Activated CD4-positive, CD25-positive, alpha-beta regulatory T cell (primary cell): Measurements from ENCODE around the gene NUP98.
A peak's percentile ranks its signal among the peaks of the same experiment; 100 is the strongest.
"Not testable (repeated sequence)": the region's sequence is repeated elsewhere in the genome, so short reads cannot be mapped to it uniquely, and the experiment has no call there.

Source experiments
- DNase-seq, 4 experiments: peaks; one replicate each; lab custom pipeline; 2025; lab: John Stamatoyannopoulos, UW

NUP98 gene

DNA sequence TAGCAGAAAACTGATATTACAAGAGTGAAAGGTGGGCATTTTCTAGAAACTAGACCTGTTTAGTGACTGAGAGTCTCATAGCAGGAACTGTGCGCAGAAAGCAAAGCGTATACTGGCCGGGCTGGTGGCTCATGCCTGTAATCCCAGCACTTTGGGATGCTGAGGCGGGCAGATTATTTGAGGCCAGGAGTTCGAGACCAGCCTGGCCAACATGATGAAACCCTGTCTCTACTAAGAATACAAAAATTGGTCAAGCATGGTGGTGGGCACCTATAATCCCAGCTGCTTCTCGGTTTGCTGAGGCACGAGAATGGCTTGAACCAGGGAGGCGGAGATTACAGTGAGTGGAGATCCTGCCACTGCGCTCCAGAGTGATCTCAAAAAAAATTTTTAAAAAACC, 1.8 kb upstream of the NUP98 start:
- DNase-seq: no peak

DNA sequence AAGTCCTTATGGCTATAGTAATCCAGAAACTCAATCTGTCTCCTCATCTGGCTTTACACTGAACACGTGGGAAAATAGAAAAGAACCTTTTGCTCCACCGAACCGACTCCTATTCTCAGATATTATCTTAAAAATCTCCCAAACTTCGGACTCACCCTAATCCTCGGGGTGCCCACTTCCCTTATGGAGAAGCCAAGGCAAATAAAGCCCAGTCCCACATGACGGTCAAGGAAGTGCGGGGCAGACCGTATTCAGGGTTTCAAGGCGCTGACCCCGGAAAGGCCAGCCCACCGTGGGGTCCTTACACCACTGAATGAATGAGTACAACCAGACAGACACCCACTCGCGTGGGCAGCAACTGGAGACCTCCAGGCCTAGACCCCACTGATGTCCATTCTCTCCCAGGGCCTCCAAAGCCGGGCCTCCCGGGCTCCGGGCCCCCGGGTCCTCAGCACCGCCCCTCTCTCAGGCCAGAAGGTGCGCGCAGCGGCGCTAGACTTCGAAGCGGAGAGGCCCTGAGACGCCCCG, 489 bp downstream of the NUP98 start:
- peak in 1 of 4 experiments; percentile 58 for DNase-seq

DNA sequence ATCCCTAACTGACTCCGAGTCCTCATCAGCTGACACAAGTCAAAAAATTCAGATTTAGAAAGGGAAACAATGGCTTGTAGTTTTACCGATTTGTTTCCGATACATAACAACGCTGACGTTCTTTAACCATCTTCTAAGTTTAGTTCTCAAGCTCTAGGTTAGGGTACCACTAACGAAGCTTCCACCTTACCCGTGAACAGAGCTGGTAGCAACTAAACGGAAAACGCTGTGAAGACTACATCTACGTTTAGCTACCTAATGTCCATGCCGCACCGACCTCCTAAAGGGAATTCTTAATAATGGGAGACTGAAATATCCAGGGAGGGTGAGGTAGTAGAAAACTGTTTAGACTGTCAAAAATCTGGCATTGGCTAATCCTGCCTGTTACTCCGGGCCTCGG, 1.0 kb downstream of the NUP98 start:
- no peak for DNase-seq

DNA sequence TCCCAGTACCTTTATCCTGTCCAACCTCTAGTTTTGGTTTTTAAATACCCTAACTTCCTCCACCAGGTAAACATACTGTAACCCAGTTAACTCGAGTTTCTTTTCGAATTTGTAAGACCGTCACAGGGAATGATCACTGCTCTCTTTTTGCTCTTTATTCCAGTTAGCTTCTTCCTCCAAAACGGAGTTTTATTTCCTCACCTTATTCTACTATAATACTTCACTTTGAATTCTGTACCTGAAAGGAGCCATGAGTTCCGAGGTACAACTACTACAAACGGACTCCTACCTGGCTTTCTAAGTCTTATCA, 1.4 kb downstream of the NUP98 start:
- no peak for DNase-seq

DNA sequence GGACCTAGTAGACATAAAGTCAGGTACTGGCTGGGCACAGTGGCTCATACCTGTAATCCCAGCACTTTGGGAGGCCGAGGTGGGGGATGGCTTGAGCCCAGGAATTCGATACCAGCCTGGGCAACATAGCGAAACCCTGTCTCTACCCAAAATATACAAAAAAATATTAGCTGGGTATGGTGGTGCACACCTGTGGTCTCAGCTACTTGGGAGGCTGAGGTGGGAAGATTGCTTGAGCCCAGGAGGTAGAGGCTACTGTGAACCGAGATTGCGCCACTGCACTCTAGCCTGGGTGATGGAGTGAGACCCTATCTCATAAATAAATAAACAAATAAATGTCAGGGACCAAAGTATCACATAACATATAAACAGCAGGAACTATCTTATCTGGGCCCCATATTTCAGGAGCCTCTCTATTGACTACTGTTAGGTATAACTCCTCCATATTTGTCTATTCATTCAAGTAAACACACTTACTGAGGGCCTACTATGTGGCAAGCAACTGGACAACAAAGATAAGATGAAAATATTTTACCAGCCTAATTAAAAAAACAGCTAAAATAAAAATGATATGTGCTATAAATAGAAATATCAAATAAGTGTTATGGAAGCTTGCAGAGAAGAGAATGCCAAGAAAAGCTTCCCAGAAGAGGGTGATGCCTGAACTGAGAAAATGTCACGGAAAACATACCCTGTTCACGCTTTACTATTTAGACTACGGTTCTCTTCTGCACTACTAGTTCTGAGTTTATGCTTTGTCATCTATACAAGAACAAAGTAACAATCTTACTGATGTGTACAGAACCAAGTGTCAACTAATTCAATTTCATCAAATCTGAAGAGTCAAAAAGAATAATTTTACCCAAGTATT, 2.0 kb downstream of the NUP98 start:
- no peak for DNase-seq

DNA sequence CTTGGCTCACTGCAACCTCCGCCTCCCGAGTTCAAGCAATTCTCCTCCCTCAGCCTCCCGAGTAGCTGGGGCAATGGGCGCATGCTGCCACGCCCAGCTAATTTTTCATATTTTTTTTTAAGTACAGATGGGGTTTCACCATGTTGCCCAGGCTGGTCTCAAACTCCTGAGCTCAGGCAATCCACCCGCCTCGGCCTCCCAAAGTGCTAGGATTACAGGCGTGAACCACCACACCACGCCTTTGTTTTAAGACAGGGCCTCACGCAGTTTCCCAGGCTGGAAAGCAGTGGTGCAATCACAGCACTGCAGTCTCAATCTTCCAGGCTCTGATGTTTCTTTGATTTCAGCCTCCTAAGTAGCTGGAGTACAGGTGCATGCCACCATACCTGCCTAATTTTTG, 3.0 kb downstream of the NUP98 start:
- DNase-seq: not testable (repeated sequence)

DNA sequence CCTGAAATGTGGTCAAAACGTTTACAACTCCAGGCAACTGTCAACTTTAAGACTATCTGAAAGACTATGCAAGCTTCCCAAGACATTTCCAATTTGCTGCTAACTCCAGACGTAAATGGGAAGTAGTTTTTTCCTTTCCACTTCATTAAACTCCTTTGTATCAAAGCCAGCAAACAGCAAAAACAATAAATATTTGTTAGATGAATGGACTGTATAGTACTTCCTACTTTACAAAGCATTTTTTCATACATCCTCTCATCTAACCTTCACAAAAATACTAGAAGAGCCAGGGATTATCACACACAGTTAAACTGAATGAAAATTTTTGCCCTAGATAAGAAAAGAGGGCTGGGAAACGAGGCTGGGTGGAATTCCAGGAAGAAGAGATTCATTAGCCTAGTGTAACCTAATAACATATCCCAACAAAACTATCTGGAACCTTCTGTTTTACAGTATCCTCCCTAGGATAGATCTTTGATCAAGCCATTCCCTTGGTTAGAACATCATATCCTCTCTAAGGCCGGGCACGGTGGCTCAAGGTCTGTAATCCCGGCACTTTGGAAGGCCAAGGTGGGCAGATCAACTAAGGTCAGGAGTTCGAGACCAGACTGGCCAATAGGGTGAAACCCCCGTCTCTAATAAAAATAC, 10.4 kb downstream of the NUP98 start:
- no peak for DNase-seq

DNA sequence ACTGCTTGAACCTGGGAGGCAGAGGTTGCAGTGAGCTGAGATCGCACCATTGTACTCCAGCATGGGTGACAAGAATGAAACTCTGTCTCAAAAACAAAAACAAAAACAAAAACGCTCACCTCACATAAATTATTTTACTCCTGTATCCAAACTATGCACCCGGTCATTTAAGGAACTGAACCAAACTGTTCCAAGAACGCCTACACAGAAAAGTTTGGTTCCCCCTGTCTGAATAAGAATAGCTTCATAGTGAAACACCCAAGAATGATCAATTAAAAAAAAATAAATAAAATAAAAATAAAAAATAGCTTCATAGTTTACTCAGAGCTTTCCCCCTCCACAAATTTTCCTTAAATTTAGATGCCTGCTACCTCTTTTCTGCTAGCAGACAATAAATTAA, 13.7 kb downstream of the NUP98 start:
- no peak for DNase-seq

DNA sequence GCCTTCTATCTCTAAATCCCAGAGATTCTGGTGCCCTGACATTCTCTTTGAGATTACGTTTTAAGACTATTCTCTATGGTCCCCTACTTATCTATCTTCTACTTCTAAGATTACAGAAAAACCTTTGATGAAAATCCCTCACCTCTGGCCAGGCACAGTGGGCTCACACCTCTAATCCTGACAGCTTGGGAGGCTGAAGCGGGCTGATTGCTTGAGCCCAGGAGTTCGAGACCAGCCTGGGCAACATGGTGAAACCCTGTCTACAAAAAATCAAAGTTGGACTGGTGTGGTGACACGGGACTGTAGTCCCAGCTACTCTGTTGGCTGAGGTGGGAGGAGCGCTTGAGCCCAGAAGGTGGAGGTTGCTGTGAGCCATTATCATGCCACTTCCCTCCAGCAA, 14.4 kb downstream of the NUP98 start:
- DNase-seq: no peak

DNA sequence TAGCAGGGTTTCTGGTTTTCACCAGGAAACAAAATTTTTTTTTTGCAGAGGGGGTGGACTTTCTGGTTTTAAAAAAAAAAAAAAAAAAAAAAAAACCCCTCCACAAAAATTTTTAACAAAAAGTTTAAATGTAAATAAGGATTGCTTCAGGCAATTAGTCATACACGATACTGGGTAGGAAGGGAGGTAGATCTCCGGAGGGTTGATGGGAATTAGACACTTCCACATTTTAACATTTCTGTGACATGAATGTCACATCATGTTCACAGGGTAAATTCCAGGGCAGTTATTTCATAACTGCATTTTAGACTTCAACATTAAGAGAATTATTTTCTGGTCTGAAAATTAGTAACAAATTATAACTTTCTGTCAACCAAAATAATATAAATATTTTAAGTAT, 15.9 kb downstream of the NUP98 start:
- no peak for DNase-seq

DNA sequence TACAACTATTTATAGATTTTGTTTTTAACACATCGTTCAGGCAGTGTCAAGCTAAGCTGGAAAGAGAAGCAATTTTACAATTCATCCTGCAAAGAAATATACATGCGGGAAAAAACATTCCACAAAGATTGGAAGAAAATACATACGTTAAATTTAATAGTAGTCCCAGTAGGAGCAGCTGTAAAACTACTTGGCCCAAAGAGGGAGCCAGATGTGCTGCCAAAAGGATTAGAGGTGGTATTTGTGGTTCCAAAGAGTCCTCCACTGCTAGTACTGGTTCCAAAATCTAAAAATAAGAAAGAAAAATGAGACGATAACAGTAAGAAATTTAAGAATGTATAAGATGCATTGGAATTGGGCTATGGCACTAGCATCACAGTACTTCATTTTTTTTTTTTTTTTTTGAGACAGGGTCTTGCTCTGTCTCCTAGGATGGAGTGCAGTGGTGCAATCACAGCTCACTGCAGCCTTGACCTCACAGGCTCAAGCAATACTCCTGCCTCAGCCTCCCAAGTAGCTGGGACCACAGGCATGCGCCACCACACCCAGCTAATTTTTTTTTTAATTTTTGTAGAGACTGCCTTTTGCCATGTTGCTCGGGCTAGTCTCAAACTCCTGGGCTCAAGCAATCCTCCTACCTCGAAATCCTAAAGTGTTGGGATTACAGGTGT, 21.5 kb downstream of the NUP98 start:
- DNase-seq: no peak

DNA sequence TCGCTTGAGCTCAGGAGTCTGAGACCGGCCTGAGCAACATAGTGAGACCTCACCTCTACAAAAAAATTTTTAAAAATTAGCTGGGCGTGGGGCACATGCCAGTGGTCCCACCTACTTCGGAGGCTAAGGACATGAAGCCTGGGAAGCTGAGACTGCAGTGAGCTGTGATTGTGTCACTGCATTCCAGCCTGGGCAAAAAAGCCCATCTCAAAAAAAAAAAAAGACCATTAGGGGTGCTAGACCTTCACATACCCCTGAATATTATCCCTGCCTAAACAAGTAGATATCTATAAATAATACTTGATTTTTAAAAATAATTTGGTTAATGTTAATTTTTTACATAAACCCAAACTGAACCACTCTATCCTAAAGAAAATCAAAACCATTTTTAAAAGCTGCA, 24.2 kb downstream of the NUP98 start:
- DNase-seq: no peak

DNA sequence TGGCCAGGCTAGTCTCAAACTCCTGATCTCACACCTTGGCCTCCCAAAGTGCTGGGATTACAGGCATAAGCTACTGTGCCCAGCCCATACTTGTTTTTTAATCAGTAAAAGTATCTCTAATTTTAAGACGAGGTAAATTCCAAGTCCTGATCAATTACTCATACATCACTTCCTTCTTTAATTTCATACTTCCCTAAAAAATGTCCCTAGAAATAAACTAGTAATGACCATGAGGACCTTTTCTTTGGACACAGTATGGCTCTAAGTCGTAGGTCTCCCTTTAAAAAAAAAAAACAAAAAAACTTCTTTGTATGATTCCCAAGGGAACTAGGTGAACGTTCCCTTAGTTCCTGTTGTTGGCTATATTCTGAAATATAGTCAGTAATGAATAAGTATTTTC, 29.8 kb downstream of the NUP98 start:
- no peak for DNase-seq

DNA sequence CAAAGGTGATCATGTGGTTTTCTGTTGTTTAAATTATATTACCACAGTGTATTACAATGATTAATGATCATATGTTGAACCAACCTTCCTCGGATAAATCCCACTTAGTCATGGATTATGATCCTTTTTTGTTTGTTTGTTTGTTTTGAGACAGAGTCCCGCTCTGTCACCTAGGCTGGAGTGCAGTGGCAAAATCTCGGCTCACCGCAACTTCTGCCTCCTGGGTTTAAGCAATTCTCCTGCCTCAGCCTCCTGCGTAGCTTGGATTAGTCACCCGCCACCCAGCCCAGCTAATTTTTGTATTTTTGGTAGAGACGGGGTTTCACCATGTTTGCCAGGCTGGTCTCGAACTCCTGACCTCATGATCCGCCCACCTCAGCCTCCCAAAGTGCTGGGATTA, 30.5 kb downstream of the NUP98 start:
- DNase-seq: not testable (repeated sequence)

DNA sequence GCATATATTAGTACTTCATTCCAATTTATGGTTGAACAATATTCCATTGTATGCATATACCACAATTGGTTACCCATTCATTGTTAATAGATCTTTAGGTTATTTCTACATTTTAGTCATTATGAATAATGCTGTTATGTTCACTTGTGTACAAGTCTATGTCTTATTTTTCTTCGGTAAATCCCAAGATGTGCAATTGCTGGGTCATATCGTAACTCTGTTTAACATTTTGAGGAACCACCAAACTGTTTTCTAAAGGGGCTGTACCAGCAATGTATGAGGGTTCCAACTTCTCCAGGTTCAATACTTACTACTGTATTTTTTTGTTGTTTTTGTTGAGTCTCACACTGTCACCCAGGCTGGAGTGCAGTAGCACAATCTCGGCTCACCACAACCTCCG, 33.1 kb downstream of the NUP98 start:
- DNase-seq: no peak

DNA sequence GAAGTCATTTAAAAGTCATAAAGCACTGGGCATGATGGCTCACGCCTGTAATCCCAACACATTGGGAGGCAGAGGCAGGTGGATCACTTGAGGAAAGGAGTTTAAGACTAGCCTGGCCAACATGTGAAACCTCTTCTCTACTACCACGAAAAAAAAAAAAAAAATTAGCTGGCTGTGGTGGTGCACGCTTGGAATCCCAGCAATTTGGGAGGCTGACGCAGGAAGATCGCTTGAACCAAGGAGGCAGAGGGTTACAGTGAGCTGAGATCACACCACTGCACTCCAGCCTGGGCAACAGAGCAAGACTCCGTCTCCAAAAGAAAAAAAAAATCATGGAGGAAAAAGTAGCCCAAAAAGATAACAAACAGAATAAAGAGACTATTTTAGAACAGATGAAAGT, 42.2 kb downstream of the NUP98 start:
- no peak for DNase-seq

DNA sequence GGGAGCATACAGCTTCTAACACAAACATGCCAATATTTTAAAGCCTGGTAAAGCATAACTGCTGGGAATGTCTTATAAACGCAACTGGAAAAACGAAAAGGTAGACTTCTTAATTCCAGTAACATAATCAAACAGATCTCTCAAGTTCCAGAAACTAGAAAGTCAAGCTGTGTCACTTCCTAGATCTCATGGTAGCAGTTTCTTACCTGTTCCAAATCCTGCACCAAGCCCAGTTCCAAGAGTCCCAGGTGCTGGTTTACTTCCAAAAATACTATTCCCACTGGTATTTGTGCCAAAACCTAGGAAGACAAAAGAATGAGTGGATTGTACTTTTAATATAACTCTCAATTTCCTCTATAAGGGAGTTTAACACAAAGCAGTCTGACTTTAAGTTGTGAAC, 44.2 kb downstream of the NUP98 start:
- DNase-seq: no peak

DNA sequence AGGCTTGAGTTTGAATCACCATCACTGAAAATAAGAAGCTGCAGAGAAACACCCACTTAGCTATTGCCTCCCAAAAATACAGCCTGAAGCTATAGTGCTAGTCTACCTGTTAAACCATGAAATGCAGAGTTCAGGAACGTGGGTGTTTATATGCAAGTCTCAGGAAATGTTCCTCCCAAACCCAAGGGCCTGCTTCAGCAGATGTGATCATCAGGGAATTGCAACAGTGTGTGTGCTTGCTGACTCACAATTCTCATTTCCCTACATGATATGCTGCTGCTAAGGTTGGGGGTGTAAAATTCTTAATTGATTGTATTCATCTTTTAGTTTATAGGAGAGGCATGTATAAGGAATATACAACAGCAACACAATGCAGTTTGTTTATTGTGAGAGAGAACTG, 49.6 kb downstream of the NUP98 start:
- no peak for DNase-seq

DNA sequence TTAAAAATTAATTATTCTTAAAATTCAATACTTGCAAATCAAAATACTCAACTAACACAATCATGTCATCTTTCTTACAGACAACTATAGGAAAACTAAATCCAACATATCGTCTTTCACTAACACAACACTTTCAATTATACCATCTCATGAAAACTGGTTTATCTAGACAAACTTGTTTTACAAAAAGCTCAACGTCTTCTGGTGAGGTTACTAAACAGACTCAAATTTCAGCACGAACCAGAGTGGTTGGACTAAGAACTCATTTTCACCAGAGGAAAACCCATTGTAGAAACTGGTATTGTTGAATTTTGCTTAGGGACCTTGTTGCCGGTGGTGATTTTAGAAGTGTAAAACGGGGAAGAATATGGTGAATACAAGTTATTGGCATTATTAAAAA, 52.2 kb downstream of the NUP98 start:
- DNase-seq: no peak

DNA sequence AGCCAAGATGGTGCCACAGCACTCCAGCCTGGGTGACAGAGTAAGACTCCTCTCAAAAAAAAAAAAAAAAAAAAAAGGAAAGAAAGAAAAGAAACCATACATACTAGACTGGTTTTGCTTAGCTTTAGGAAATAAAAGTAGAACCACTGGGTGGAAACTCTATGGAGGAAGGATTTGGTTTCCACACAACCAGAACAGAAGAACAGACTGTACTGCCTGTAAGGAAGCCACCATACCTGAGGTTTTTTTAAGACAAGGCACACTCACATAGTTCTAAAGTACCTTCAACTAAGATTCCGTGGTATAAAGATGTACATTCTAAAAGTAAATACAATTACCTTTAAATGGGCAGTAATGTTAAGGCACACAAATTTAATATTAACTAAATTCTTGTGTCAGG, 58.6 kb downstream of the NUP98 start:
- DNase-seq: no peak

DNA sequence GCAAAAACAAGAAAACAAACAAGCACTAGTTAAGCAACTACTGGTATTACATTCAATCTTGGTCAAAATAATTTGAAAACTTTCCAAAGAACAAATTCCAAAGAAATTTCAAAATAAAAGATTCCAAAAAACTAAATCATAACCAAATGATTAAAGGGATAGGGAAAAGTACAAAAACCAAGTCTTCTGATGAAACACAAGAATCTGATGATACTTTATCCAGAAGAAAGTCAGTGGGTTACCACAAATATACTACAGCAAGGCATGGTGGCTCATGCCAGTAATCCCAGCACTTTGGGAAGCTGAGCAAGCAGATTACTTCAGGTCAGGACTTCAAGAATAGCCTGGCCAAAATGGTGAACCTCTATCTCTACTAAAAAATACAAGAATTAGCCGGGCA, 59.1 kb downstream of the NUP98 start:
- no peak for DNase-seq

DNA sequence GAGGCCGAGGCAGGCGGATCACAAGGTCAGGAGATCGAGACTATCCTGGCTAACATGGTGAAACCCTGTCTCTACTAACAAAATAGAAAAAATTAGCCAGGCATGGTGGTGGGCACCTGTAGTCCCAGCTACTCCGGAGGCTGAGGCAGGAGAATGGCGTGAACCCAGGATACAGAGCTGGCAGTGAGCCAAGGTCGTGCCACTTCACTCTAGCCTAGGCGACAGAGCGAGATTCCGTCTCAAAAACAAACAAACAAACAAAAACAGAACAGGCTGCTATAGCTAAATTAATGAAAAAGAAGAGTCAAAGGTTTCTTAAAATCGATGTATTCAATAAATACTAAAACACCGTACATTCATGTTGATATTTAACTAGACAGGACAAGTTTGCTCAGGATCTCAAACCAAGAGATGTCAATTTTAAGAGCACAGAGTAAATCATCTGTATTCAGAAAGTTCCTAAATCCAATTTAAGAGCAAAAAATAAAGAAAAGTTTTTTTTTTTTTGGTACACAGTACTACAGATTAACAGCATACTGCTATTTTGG, 59.9 kb downstream of the NUP98 start:
- DNase-seq: no peak

DNA sequence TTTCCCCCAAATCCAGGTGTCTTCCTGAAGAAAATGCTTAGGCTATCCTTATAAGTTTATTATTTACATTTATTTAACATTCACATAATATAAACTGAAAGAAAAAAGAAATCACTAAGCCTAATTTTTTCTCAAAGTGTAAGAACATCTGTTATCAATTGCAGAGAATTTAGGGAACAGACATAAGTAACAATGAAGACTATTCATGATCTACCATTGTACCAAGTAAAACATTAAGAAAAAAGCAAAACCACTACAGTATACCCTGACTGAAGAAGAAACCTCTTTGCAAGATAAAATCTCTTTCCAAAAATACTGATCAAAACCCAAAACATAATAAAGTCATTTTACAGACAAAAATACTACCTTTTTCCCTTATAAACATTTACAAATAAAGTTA, 60.5 kb downstream of the NUP98 start:
- DNase-seq: no peak
